ENCODE results near the gene ITGB2. TPM values are rescaled to one million over a fixed set of nuclear protein-coding genes. Genes with fewer than 3 reads are reported as not detected.

Gene ITGB2
- total and polyA plus RNA-seq, 2 donors from 2014 or later = 9.5 to 111 TPM

DNA sequence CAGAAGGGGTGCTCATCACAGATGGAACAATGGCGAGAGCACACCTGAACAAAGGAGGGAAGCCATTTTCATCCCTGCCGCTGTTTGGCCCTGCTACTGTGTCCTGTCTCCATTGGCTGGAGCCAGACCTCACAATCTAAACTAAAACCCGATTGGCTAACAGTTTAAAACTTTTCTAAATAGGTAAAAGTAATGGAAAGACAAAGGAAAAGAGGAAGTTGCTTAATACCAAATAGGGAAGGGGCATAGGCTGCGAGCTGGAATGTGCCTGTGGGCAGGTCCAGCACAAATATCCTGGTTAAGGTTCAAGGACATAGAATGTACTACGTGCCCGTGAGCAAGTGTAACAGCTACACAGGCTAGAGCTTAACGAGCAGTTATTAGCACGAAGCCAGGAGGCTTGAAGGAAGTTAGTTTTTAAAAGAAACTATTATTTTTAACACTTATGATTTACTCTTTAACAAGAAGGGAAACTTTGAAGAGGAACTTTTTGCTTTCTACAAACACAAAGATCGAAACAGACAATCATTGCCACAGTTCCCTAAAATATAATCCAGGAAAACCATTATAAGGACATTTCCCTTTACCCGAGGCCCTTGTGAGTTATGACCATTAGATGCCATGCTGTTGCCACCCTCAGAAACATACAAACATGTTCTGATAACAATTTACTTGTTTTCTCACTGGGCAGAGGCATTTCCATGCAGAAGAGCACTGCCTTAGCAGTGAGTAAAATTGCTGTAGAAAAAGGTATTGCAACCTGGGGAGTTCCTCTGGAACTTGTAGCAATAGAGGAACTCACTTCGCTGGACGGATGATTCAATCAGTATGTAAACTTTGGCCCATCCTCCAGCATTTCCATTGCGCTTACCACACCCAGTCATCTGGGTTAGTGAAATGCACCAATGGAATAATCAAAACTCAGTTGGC is 42.4 kb downstream of the ITGB2 start:
- H3K36me3 ChIP-seq (ENCODE audit: control insufficient read depth in 2 of 3, insufficient read depth in 3 of 3, low read length in 3 of 3) = no peaks in the 10 kb centered on the region
- H3K4me1 ChIP-seq (ENCODE audit: control insufficient read depth in 2 of 3, insufficient read depth in 2 of 3, low read depth in 1 of 3, low read length in 3 of 3) = peaks cover 0 to 18% (median 12%) of the 10 kb centered on the region in 3 donors
- DNase-seq (no peak), FAIRE-seq (no peak)
- H3K27ac ChIP-seq (ENCODE audit: low read depth in 2 of 2, low read length in 2 of 2) = peak overlapping the region; percentile 12 to 23
- TF ChIP-seq, protein P1, sequence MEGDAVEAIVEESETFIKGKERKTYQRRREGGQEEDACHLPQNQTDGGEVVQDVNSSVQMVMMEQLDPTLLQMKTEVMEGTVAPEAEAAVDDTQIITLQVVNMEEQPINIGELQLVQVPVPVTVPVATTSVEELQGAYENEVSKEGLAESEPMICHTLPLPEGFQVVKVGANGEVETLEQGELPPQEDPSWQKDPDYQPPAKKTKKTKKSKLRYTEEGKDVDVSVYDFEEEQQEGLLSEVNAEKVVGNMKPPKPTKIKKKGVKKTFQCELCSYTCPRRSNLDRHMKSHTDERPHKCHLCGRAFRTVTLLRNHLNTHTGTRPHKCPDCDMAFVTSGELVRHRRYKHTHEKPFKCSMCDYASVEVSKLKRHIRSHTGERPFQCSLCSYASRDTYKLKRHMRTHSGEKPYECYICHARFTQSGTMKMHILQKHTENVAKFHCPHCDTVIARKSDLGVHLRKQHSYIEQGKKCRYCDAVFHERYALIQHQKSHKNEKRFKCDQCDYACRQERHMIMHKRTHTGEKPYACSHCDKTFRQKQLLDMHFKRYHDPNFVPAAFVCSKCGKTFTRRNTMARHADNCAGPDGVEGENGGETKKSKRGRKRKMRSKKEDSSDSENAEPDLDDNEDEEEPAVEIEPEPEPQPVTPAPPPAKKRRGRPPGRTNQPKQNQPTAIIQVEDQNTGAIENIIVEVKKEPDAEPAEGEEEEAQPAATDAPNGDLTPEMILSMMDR (IDR thresholded peaks at IDR 0.05; ENCODE audit: borderline replicate concordance, extremely low read depth, insufficient read depth) = no peak
- no peaks in the 10 kb centered on the region for H3K9me3 ChIP-seq (ENCODE audit: control insufficient read depth in 2 of 3, insufficient read depth in 1 of 3, low read length in 3 of 3)
- H3K4me3 ChIP-seq (ENCODE audit: low read length in 3 of 3) = no peak overlapping the region
- intact Hi-C loops (cut with DNase I) = no loop called here
- no peaks in the 10 kb centered on the region for H3K27me3 ChIP-seq (ENCODE audit: control insufficient read depth, insufficient read depth, low read length)
- no peak overlapping the region for H3K9ac ChIP-seq (ENCODE audit: low read length in 3 of 3)

DNA sequence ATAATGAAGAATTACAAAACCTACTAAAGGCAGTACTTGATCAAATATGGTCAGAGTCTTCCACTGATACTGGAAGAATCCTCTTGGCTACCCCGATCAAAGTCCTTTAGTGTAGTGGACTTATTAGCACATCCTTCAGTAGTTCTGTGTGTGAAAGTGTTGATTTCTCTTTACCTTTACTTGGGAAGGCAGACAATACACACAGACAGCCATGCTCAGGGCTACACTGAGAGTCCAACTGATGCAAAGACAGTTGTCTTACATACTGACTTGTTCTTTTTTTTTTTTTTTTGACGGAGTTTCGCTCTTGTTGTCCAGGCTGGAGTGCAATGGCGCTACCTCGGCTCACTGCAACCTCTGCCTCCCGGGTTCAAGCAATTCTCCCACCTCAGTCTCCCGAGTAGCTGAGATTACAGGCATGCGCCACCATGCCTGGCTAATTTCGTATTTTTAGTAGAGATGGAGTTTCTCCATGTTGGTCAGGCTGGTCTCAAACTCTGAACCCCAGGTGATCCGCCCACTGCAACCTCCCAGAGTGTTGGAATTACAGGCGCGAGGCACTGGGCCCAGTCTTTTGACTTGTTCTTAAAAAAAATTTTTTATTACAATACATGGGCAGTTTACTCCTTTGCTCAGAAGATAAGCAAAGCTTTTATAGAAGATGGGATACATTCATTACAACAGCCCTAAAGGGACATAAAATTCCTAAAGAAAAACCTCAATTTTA is 43.7 kb downstream of the ITGB2 start:
- H3K4me3 ChIP-seq (ENCODE audit: low read length in 3 of 3) = no peak overlapping the region
- H3K4me1 ChIP-seq (ENCODE audit: control insufficient read depth in 2 of 3, insufficient read depth in 2 of 3, low read depth in 1 of 3, low read length in 3 of 3) = peaks cover 0 to 23% (median 16%) of the 10 kb centered on the region in 3 donors
- TF ChIP-seq, protein P1 (IDR thresholded peaks at IDR 0.05; ENCODE audit: borderline replicate concordance, extremely low read depth, insufficient read depth) = no peak
- no peak overlapping the region for H3K9ac ChIP-seq (ENCODE audit: low read length in 3 of 3)
- H3K9me3 ChIP-seq (ENCODE audit: control insufficient read depth in 2 of 3, insufficient read depth in 1 of 3, low read length in 3 of 3) = no peaks in the 10 kb centered on the region
- FAIRE-seq (no peak), DNase-seq (no peak)
- no peaks in the 10 kb centered on the region for H3K36me3 ChIP-seq (ENCODE audit: control insufficient read depth in 2 of 3, insufficient read depth in 3 of 3, low read length in 3 of 3)
- H3K27me3 ChIP-seq (ENCODE audit: control insufficient read depth, insufficient read depth, low read length) = no peaks in the 10 kb centered on the region
- H3K27ac ChIP-seq (ENCODE audit: low read depth in 2 of 2, low read length in 2 of 2) = no peak overlapping the region
- intact Hi-C loops (cut with DNase I) = no loop called here

DNA sequence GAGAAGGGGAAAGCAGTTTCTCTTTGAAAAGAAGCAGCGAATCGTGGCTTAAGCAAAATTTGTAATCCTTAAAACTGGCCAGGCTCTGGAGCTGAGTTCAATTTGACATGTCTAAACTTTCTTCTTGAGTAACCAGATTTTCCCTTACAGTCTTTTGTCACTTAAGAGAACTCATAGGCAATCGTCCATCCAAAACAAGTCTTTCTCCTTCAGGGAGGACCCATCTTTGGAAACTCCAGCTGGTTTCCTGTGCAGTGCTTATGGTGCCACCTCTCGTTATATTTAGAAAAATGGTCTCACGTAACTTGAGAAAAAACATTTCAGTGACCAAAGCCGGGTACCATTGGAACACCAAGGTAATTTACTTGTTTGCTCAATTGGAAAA is 45.4 kb downstream of the ITGB2 start:
- no peak for FAIRE-seq
- Histone ChIP-seq H3K4me3 (ENCODE audit: low read length in 3 of 3) (peak overlapping the region in 2 of 3 donors; percentile 47 to 70), H3K4me1 (ENCODE audit: control insufficient read depth in 2 of 3, insufficient read depth in 2 of 3, low read depth in 1 of 3, low read length in 3 of 3) (peaks cover 2 to 28% (median 25%) of the 10 kb centered on the region in 3 donors), H3K36me3 (ENCODE audit: control insufficient read depth in 2 of 3, insufficient read depth in 3 of 3, low read length in 3 of 3) (no peaks in the 10 kb centered on the region), H3K27ac (ENCODE audit: low read depth in 2 of 2, low read length in 2 of 2) (peak overlapping the region; percentile 94 to 95), H3K9ac (ENCODE audit: low read length in 3 of 3) (peak overlapping the region in 1 of 3 donors; percentile 83), H3K9me3 (ENCODE audit: control insufficient read depth in 2 of 3, insufficient read depth in 1 of 3, low read length in 3 of 3) (no peaks in the 10 kb centered on the region), H3K27me3 (ENCODE audit: control insufficient read depth, insufficient read depth, low read length) (no peaks in the 10 kb centered on the region)
- intact Hi-C loops (cut with DNase I) = no loop called here
- DNase-seq = peak in 2 of 5 donors; percentile 48 to 53
- TF ChIP-seq, protein P1 (IDR thresholded peaks at IDR 0.05; ENCODE audit: borderline replicate concordance, extremely low read depth, insufficient read depth) = peak; percentile 14

All from kidney (tissue), 14 donors.